Osteoblast (primary cell): Measurements from ENCODE around the gene GRM4. TPM values are rescaled to one million over a fixed set of nuclear protein-coding genes. Genes with fewer than 3 reads are reported as not detected.

Source experiments
- DNase-seq: peaks from one replicate; pipeline ENCODE4 v3.0.0; 2011; ENCODE audit warnings: low spot score, mixed read lengths; ENCODE audit not compliant: insufficient read length; ENCODE audit errors: missing footprints
- H2AFZ ChIP-seq: 2 replicates; pipeline ENCODE4 v1.6.0; 2011; ENCODE audit warnings: mild to moderate bottlenecking, low read length
- H3K27ac ChIP-seq: 2 replicates; pipeline ENCODE4 v1.5.1; 2011; ENCODE audit warnings: mild to moderate bottlenecking, low read depth, low read length, moderate library complexity
- H3K27me3 ChIP-seq: 2 replicates; pipeline ENCODE4 v1.6.0; 2012; ENCODE audit warnings: mild to moderate bottlenecking, control low read depth, inconsistent platforms, low read length, moderate library complexity; ENCODE audit not compliant: insufficient read depth
- H3K36me3 ChIP-seq: 2 replicates; pipeline ENCODE4 v1.5.1; 2011; ENCODE audit warnings: mild to moderate bottlenecking, low read length, control low read depth, moderate library complexity; ENCODE audit not compliant: insufficient read depth
- H3K4me1 ChIP-seq: 2 replicates; pipeline ENCODE4 v1.5.1; 2011; ENCODE audit warnings: mild to moderate bottlenecking, low read length, control low read depth, moderate library complexity; ENCODE audit not compliant: insufficient read depth
- H3K4me2 ChIP-seq: 2 replicates; pipeline ENCODE4 v1.6.0; 2011; ENCODE audit warnings: mild to moderate bottlenecking, low read length; ENCODE audit not compliant: insufficient read depth
- H3K4me3 ChIP-seq: fragments of 200-600 bp; sonication (generic); 3 replicates; pipeline ENCODE4 v1.5.1; 2012; ENCODE audit warnings: mild to moderate bottlenecking, low read length, inconsistent platforms; ENCODE audit not compliant: insufficient read depth
- H3K79me2 ChIP-seq: 2 replicates; pipeline ENCODE4 v1.6.0; 2012; ENCODE audit warnings: mild to moderate bottlenecking, low read length, control low read depth, inconsistent platforms; ENCODE audit not compliant: insufficient read depth
- H3K9me3 ChIP-seq: 2 replicates; pipeline ENCODE4 v1.5.1; 2011; ENCODE audit warnings: low read depth, low read length, control low read depth
- H4K20me1 ChIP-seq: 2 replicates; pipeline ENCODE4 v1.6.0; 2012; ENCODE audit warnings: mild to moderate bottlenecking, low read length, control low read depth; ENCODE audit not compliant: insufficient read depth
- total RNA-seq: library from RNA; depleted of rRNA; stranded (reverse); fragments of >200 nt; gene quantifications from 2 replicates; pipeline ENCODE4 v1.2.3, GENCODE V29; 2012
- TF ChIP-seq, protein P1 (sequence below): IDR thresholded peaks from 2 replicates; pipeline ENCODE4 v1.5.1; 2011; ENCODE audit warnings: mild to moderate bottlenecking, low read depth, low read length, moderate library complexity; ENCODE audit errors: extremely low read depth

The GRM4 gene
- total RNA-seq, 1 donor = 0.36 TPM

DNA sequence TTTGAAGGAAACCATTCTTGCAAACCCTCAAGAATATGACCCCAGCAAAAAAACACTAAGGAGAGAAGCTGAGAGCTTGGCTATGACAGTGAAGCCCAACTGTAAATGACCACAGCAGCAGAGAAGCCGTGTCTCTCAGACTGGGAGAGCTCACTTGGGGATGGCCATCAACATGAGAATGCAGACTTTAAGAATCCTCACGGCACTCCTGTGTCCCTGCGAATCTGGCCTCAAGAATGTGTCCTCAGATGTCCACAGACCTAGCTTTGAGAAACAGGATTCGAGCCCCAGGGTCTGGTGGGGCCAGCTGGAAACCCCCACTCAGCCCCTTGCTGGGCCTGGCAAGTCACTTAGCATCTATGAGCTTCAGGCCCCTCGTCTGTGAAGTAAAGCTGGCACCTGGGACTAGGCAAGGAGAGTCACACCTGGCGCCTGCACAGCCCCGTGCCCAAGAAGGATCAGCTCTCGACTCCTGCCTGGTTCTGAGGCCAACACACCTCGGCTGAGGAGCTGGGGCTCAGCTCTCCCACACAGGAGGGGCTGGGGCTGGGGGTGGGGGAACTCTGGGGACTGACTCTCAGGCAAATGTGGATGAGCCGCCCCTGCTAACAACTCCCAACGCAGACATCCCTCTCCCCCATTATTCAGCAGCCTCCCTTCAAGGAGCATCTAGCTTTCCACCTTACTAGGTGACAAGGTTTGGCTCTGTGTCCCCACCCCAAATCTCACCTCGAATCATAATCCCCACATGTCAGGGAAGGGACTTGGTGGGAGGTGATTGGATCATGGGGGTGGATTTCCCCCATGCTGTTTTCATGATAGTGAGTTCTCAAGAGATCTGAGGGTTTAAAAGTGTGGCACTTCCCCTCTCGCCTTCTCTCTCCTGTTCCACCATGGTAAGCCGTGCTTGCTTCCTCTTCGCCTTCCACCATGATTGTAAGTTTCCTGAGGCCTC lies 97.7 kb downstream of the GRM4 start:
- Histone ChIP-seq H3K4me3 (no peak overlapping the region), H2AFZ (no peak overlapping the region), H3K4me2 (no peak overlapping the region), H3K27ac (no peak overlapping the region), H3K27me3 (peaks cover 16% of the 10 kb centered on the region), H3K79me2 (no peaks in the 10 kb centered on the region), H3K9me3 (no peaks in the 10 kb centered on the region), H3K36me3 (no peaks in the 10 kb centered on the region), H4K20me1 (no peaks in the 10 kb centered on the region), H3K4me1 (no peaks in the 10 kb centered on the region)
- no peak for DNase-seq
- TF ChIP-seq, protein P1, sequence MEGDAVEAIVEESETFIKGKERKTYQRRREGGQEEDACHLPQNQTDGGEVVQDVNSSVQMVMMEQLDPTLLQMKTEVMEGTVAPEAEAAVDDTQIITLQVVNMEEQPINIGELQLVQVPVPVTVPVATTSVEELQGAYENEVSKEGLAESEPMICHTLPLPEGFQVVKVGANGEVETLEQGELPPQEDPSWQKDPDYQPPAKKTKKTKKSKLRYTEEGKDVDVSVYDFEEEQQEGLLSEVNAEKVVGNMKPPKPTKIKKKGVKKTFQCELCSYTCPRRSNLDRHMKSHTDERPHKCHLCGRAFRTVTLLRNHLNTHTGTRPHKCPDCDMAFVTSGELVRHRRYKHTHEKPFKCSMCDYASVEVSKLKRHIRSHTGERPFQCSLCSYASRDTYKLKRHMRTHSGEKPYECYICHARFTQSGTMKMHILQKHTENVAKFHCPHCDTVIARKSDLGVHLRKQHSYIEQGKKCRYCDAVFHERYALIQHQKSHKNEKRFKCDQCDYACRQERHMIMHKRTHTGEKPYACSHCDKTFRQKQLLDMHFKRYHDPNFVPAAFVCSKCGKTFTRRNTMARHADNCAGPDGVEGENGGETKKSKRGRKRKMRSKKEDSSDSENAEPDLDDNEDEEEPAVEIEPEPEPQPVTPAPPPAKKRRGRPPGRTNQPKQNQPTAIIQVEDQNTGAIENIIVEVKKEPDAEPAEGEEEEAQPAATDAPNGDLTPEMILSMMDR = no peak

DNA sequence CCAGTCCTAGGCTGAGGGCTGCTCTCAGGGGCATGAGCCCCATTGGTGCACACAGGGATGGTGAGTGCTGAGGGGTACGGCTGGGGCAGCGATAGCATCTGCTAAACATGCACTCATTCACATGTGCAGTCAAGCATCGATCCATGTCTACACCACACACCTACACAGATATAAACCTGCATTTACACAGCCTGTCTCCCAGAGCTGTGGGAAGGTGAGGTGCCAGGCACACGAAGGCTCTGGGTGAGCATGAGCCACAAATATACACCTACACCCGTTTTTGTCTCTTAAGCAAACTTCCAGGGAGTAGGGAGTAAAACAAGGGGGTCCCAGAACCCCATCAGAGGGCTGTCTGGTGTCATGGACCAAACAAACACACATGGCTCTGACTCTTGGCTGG lies 99.3 kb downstream of the GRM4 start:
- Histone ChIP-seq H3K4me1 (no peaks in the 10 kb centered on the region), H3K36me3 (no peaks in the 10 kb centered on the region), H3K4me3 (no peak overlapping the region), H3K27me3 (peaks cover 9% of the 10 kb centered on the region), H4K20me1 (no peaks in the 10 kb centered on the region), H3K79me2 (no peaks in the 10 kb centered on the region), H3K4me2 (no peak overlapping the region), H2AFZ (no peak overlapping the region), H3K27ac (no peak overlapping the region), H3K9me3 (no peaks in the 10 kb centered on the region)
- TF ChIP-seq, protein P1 = no peak
- DNase-seq = no peak

DNA sequence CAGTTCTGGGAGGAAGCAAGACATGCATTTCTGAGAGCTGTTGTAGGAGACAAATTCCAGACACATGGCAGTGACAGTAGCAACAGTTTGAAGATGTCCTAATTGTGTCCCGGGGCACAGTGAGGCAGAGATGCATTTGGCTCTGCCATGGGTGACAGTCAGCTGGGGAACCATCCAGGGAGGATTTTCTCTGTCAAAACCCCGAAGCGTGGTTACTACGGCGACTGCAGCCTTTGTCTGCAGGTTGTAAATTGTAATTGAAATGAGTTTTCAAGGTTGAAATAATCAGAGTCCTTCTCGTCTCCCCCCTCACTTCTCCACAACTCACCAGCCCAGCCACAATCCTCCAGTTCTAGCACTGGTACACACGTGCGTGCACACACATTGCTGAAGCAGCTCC lies 100.1 kb downstream of the GRM4 start:
- H3K79me2 ChIP-seq = no peaks in the 10 kb centered on the region
- H3K9me3 ChIP-seq = no peaks in the 10 kb centered on the region
- no peaks in the 10 kb centered on the region for H4K20me1 ChIP-seq
- H3K36me3 ChIP-seq = no peaks in the 10 kb centered on the region
- no peak overlapping the region for H3K4me3 ChIP-seq
- H3K27me3 ChIP-seq = peaks cover 9% of the 10 kb centered on the region
- no peak overlapping the region for H3K27ac ChIP-seq
- TF ChIP-seq, protein P1 = no peak
- no peak overlapping the region for H2AFZ ChIP-seq
- H3K4me1 ChIP-seq = no peaks in the 10 kb centered on the region
- no peak for DNase-seq
- no peak overlapping the region for H3K4me2 ChIP-seq

DNA sequence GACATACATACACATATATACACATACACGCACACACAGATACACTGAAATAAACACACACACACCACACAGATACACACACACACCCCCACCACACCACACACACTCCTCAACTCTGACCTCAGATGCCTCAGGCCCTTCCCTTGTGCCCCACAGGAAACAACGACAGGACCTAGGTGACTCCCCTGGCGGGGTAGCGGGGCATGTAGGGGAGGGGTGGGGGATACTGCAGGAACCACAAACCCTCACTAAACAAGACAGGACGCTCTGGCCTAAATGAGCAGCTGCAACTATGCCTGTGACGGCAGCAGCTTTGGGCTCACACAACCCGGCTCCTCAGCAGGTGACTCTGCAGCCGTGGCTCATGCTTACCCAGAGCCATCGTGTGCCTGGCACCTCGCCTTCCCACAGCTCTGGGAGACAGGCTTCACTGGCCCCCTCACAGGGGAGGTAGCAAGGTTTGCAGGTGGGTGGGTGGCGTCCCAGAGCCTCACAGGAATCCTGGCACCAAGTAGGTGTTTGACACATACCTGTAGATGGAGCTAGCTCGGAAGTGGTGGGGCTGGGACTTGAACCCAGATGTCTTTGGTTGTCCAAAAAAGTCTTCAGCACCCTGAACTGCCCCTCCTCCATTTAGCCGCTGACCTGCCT lies 100.8 kb downstream of the GRM4 start:
- no peaks in the 10 kb centered on the region for H3K36me3 ChIP-seq
- TF ChIP-seq, protein P1 = no peak

More for the DNA sequence above, 100.8 kb downstream of the GRM4 start:
- no peak overlapping the region for H3K4me3 ChIP-seq
- H3K79me2 ChIP-seq = no peaks in the 10 kb centered on the region
- no peak for DNase-seq
- no peak overlapping the region for H3K4me2 ChIP-seq
- no peaks in the 10 kb centered on the region for H4K20me1 ChIP-seq
- peaks cover 9% of the 10 kb centered on the region for H3K27me3 ChIP-seq
- H3K9me3 ChIP-seq = no peaks in the 10 kb centered on the region
- no peak overlapping the region for H2AFZ ChIP-seq
- H3K4me1 ChIP-seq = no peaks in the 10 kb centered on the region
- no peak overlapping the region for H3K27ac ChIP-seq
